Measurements from ENCODE around the gene GSC2. TPM values are rescaled to one million over a fixed set of nuclear protein-coding genes. Genes with fewer than 3 reads are reported as not detected.
A peak's percentile ranks its signal among the peaks of the same experiment; 100 is the strongest.

The GSC2 gene
- total RNA-seq, 1 donor from 2014 or later: not detected

- Mint-ChIP-seq H3K36me3 (ENCODE audit: insufficient read depth) (peaks cover 2% of the 10 kb centered on the region), H3K9me3 (ENCODE audit: low read depth) (no peaks in the 10 kb centered on the region), H3K27ac (no peak overlapping the region), H3K27me3 (no peaks in the 10 kb centered on the region), H3K4me1 (ENCODE audit: low read depth) (peaks cover 18% of the 10 kb centered on the region), H3K4me3 (ENCODE audit: low read depth) (peak overlapping the region; percentile 76)
- no peak for DNase-seq (ENCODE audit: low spot score, unreplicated experiment)
- no peak for TF ChIP-seq CTCF (IDR thresholded peaks at IDR 0.05; ENCODE audit: unreplicated experiment)
Measured at GRCh38 chr22:19177164-19178064, 27.3 kb upstream of the GSC2 start.

GRCh38 chr22:19176732-19177131 is 26.6 kb upstream of the GSC2 start:
- Mint-ChIP-seq H3K9me3 (ENCODE audit: low read depth) (no peaks in the 10 kb centered on the region), H3K36me3 (ENCODE audit: insufficient read depth) (peaks cover 2% of the 10 kb centered on the region), H3K4me3 (ENCODE audit: low read depth) (peak overlapping the region; percentile 76), H3K27ac (no peak overlapping the region), H3K4me1 (ENCODE audit: low read depth) (peaks cover 22% of the 10 kb centered on the region), H3K27me3 (no peaks in the 10 kb centered on the region)
- DNase-seq (ENCODE audit: low spot score, unreplicated experiment): no peak
- no peak for TF ChIP-seq CTCF (IDR thresholded peaks at IDR 0.05; ENCODE audit: unreplicated experiment)

- TF ChIP-seq CTCF (IDR thresholded peaks at IDR 0.05; ENCODE audit: unreplicated experiment): no peak
- peak overlapping the region; percentile 76 for H3K4me3 Mint-ChIP-seq (ENCODE audit: low read depth)
- DNase-seq (ENCODE audit: low spot score, unreplicated experiment): no peak
- no peak overlapping the region for H3K27ac Mint-ChIP-seq
- H3K4me1 Mint-ChIP-seq (ENCODE audit: low read depth): peaks cover 22% of the 10 kb centered on the region
- peaks cover 2% of the 10 kb centered on the region for H3K36me3 Mint-ChIP-seq (ENCODE audit: insufficient read depth)
- no peaks in the 10 kb centered on the region for H3K9me3 Mint-ChIP-seq (ENCODE audit: low read depth)
- H3K27me3 Mint-ChIP-seq: no peaks in the 10 kb centered on the region
Measured at GRCh38 chr22:19176175-19176643, 26.1 kb upstream of the GSC2 start.

- Mint-ChIP-seq H3K4me3 (ENCODE audit: low read depth) (peak overlapping the region; percentile 53), H3K27me3 (peaks cover 3% of the 10 kb centered on the region), H3K36me3 (ENCODE audit: insufficient read depth) (peaks cover 2% of the 10 kb centered on the region), H3K27ac (no peak overlapping the region), H3K9me3 (ENCODE audit: low read depth) (no peaks in the 10 kb centered on the region), H3K4me1 (ENCODE audit: low read depth) (peaks cover 26% of the 10 kb centered on the region)
- TF ChIP-seq CTCF (IDR thresholded peaks at IDR 0.05; ENCODE audit: unreplicated experiment): no peak
- no peak for DNase-seq (ENCODE audit: low spot score, unreplicated experiment)
Measured at GRCh38 chr22:19175602-19176174, 25.6 kb upstream of the GSC2 start.

GRCh38 chr22:19175026-19175601 is 25.0 kb upstream of the GSC2 start:
- no peaks in the 10 kb centered on the region for H3K9me3 Mint-ChIP-seq (ENCODE audit: low read depth)
- TF ChIP-seq CTCF (IDR thresholded peaks at IDR 0.05; ENCODE audit: unreplicated experiment): no peak
- H3K27me3 Mint-ChIP-seq: peaks cover 9% of the 10 kb centered on the region
- H3K36me3 Mint-ChIP-seq (ENCODE audit: insufficient read depth): peaks cover 2% of the 10 kb centered on the region
- no peak overlapping the region for H3K27ac Mint-ChIP-seq
- H3K4me1 Mint-ChIP-seq (ENCODE audit: low read depth): peaks cover 27% of the 10 kb centered on the region
- H3K4me3 Mint-ChIP-seq (ENCODE audit: low read depth): no peak overlapping the region
- no peak for DNase-seq (ENCODE audit: low spot score, unreplicated experiment)

Data from progenitor cell of endocrine pancreas (in vitro differentiated cells).